Measurements from ENCODE around the gene EPHA3.

Gene EPHA3

DNA sequence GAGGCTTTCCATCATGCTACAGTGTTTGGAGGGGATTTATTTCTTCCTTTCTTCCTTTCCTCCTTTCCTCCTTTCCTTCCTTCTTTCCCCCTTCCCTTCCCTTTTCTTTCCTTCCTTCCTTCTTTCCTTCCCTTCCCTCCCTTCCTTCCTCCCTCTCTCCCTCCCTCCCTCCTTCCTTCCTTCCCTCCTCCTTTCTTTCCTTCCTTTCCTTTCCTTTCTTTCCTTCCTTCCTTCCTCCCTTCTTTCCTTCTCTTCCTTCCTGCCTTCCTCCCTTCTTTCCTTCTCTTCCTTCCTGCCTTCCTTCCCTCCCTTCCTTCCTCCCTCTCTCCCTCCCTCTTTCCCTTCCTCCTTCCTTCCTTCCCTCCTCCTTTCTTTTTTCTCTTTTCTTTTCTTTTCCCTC, 127.2 kb downstream of the EPHA3 start:
- DNase-seq: no peak

DNA sequence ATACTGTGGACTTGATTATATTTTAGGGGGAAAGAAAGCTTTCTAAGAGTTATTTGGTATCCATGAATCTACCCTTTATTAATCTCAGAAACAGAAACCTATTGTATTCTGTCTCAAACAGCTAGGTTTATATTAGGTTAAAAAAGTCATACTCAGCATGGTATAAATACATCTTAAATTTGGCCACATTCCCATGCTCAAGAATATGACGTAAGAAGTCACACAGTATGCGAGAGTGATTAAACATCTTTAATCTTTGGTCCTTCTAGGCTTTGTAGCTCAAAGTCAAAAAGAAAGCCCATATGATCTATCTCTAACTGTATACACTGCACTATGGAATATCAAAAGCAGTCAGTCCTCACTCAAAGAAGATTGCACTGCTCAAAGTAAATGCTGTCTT, 131.4 kb downstream of the EPHA3 start:
- no peak for DNase-seq

DNA sequence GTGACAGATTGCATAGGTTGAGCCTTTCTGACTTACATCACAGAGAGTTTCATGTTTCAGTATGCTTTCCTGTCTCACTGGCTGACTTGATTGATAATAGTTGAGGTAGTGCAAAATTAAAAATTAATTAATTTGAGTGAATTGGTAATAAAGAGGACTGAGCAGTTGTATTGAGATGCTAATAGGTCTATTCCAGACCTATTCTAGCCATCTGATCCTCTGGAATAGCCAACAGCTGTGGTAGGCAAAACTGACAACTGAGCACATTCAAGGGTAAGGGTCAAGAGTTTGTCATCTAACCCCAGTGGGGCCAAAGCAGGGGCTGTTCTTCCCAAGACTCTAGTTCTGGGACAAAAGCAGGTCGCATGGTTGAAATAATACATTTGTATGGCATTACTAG, 132.4 kb downstream of the EPHA3 start:
- no peak for DNase-seq

DNA sequence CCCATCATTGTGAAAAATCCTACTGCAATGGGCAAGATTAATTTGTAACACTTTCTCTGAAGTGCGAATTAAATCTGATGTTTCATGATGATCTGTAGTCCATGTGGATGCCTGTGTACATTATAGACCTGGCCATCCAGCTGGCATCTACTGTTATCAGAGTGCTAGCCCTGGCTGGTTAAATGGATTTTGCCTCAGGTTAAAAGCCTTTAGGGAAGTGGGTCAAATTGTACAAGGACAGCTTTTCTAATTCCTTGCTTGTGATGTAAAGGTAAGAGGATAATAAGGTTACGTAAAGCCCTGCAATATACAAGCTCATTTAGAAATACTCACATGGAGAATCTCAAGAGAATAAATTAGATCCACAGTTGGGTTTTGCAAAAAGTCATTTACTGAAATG, 138.2 kb downstream of the EPHA3 start:
- no peak for DNase-seq

DNA sequence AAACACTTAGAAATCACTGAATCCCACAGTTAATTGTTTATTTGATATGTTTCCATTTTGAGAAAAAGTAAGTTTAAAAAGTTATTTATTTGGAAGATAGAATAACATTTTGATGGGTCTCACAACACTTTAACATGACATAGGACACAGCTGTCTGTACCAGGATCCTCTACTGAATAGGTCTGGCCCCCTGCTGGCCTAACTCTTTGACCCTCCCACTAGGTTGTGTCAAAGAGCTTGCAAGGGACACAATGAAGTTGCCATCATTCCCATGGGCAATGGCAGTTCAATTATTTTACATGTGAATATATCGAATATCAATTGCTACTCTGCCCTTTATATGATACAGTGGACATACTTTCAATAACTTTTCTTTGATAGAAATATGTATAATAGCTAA, 138.9 kb downstream of the EPHA3 start:
- no peak for DNase-seq

DNA sequence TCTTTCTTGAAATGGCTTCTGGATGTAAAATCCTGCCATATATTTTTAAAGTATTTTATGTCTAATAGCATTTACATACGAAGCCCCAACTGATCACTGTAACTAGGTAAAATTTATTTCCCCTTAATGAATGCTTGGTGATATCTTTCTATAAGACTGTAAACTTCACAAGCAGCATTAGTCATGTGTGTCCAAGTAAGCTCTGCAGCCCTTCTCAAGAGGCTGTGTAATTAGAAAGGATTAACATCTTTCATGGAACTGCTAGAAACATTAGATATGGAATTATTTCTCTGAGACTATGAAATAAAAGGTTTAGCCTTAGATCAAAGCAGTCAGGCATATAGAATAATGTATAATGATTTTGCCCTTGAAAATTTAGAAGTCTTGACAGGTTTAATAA, 143.3 kb downstream of the EPHA3 start:
- DNase-seq: no peak

DNA sequence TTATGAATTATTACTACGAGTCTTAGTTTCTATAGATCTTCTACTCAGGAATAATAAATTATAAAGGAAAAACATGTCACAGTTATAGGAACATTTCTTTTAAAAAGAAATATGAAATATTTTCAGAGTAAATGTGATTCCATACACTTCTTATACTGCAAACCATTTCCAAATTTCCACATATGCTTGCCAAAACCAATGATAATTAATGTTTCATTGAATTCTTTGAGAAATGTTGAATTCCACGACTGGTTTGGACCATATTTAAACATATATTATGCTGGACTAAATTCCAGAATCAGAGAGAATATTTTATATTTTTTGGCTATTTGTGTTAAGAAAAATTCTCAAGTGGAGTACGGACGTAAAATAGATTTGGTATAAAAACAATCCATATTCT, 144.6 kb downstream of the EPHA3 start:
- DNase-seq: no peak

DNA sequence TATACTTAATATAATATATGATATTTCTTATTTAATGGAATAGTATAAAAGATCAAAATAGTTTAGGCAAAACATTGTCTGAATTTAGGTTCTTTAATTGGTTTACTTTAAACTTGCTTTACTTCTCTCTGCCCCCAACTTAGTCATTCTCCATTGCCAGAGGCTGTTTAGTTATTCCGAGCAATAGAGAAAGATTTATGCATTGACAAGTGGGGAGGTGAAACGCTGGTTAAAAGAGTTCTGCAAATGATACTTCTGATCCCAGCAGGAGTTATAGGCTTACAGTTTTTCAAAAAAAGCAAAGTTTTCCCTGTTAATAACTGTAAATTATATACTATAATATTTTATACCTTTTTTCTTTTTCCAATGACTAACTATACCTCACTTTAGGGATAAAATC, 145.4 kb downstream of the EPHA3 start:
- DNase-seq: no peak

DNA sequence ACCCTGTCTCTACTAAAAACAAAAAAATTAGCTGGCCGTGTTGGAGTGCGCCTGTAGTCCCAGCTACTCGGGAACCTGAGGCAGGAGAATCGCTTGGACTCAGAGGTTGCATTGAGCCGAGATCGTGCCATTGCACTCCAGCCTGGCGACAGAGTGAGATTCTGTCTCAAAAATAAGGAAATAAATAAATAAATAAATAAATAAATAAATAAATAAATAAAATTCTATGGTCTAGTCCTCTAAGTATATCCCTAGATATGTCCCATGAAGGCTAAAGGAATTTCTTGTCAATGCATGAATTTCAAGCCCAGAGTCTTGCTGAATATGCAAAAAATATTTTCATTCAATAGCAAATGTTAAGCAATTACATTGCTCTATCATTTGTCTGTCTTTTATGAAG, 149.0 kb downstream of the EPHA3 start:
- no peak for DNase-seq

DNA sequence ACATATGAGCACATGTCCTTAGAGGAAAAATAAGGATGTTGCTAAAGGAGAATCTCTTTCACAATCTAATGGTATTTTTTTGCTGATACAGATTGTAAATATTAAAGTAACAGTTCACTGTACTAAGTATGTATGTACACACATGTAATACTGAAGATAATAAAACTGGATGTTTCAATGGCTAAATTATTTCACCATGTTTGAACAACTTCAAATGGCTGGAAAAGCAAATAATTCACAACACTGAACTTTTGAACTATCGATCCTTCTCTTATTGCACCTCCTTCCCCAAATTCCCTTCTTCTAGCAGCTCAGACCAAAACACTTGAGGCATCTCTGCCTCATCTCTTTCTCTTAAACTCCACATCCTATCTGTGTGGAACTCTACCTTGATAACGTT, 149.5 kb downstream of the EPHA3 start:
- no peak for DNase-seq

DNA sequence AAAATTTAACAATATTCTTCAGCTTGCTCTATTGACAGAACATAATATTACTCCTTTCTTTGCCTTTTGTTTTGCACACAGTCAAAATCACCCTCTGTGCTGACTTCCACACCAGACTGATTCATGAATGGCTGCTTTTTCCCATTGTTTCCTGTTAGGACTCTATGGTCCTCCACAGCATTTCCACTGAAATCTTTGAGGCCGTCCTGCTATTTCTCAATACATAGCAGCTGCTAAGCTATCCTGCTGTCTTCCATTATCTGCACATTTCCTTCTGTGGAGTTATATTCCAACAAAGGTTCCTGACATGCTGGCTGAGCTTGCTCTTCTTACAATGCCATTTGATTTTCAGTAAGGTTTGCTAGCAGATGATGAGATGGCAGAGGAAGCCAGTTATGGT, 153.3 kb downstream of the EPHA3 start:
- DNase-seq: no peak

DNA sequence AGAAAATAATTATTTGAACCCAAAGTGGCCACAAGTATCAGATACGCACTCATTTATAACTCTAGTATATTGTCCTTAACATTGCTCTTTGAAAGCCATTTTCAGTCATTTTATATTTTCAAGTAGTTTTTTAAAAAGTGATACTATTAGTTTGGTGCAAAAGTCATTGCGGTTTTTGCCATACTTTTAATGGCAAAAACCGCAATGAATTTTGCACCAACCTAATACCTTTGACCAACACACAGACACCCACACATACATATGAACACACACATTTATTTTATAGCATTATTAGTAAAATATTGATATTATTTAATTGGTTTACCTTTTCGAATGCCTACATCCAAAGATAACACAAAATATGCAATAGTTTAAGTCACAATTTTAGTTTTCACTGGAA, 154.3 kb downstream of the EPHA3 start:
- DNase-seq: no peak

DNA sequence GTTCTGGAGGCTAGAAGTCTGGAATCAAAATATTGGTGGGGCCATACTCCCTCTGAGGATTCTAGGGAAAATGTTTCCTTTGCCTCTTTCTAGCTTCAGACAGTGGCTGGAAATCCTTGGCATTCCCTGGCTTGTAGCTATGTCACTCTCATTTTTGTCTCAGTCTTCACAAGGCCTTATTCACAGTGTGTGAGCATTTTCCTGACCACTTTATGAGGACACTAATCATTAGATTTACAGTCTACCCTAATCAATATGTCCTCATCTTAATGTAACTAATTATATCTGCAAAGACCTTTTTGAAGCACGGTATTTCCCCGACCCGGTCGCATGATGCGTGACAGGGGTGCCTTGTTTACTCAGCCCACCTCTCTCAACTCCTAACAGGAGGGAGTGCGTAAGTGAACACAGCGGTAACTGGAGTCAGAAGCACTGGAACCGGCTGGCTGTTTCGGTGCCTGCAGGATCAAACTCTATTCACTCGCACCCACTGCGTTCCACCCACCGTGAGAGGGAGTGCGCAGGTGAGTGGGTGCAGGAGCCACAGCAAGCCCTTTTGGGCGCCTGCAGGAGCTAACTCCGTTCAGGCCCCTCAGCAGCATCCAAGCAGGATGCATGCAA, 155.0 kb downstream of the EPHA3 start:
- no peak for DNase-seq

DNA sequence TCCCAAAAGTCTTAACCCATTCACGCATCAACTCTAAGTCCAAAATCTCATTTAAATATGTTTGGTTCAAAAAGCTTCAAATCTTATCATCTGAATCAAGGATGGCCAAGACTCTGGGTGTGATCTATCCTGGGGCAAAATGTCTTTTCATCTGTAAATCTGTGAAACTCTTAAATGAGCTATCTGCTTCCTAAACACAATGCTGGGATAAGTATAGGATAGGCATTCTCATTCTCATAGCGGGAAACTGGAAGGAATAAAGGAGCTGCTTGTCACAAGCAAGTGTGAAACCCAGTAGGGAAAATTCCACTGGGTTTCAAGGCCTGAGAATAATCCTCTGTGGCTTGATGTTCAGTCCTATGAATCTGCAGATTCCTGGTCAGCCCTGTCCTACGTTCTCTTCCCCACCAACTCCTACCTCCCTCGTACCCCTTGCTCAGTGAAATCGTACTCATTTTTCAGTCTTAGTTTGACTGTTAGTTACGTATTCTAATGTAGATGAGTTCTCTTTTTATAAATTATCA, 156.7 kb downstream of the EPHA3 start:
- no peak for DNase-seq

DNA sequence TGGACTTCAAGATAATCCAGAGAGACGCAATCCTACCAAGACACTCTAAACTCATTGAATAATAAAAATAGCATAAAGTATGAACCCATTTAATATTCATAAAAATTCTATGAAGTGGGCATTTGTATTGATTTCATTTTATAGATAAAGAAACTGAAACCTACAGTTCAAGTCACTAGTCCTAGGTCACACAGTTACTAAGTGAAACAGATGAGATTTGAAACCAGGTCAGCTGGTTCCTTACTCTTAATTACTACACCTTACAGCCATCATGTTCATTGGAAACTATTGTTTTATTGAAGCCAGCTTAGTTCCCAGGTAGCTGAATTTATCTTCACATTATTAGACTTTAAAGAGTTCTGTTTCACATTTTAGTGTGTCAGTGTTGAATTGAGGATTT, 158.7 kb downstream of the EPHA3 start:
- no peak for DNase-seq

DNA sequence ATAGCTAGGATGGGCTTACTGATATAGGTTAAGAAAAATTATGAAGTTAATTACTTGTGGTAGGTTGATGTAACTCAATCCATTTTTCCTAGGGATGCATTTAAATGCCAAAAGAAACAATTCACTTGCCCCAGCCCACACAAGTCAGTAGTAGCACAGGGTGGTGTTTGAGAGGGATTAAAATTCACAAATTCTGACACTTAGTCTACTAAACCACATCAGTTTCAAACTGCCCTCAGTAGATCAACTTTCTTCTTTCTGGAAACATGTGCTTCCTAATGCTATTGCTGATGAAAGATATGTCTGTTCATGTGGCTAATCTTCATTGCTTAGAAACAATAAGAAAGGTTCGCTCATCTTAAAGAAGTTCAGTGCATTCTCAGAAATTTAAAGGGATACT, 160.6 kb downstream of the EPHA3 start:
- DNase-seq: no peak

DNA sequence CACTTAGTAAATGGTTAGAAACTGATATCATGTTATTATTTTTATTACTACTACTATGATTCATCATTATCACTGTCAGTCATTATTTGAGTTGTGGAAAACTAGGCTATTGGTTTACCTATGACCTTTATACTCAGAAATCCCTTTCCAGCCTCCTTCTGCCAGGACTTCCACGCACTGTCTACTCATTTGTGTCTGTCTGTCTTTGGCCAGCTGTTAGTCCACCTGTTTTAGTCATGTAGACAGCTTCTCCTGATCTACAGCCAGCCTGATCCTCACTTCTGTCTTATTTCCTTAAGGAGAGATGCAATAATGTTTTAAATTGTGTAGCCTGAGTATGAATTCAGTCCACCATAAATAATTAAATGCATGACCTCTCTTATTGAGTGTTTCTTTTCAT, 162.8 kb downstream of the EPHA3 start:
- DNase-seq: no peak

DNA sequence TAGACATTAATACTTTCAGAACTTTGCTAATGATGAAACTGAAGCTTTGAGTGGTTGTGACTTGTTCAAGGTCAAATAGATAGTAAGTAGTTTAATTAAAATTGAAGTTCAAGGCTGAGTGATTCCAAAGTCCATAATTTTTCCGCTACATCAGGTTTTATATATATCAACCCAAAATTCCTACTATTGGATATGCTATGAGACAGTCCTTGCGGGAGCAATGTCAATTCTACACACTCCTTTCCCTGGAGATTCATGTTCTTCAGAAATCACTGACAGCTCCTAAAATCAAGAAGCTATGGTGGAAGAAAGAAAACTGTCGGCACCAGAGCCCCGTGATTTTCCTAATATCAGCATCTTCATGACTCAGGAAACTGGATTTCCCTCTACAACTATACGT, 167.6 kb downstream of the EPHA3 start:
- DNase-seq: no peak

DNA sequence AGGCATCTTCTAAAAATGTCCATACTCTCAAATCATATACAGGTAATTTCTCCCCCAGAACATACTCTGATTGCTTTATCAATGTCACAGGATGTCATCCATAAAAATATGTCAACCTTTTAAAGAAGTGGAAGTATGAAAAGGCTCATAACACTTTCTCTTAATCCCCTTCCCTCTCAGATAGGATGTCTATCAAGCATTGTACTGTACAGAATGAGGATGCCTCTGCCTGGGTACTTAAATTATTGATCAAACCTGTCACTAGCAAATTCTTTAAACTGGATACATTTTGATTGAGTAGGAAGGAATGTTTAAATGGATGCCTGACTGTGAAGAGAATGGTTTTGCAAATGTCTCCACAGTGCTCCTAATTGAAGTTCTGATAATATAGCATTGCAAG, 168.7 kb downstream of the EPHA3 start:
- DNase-seq: no peak

DNA sequence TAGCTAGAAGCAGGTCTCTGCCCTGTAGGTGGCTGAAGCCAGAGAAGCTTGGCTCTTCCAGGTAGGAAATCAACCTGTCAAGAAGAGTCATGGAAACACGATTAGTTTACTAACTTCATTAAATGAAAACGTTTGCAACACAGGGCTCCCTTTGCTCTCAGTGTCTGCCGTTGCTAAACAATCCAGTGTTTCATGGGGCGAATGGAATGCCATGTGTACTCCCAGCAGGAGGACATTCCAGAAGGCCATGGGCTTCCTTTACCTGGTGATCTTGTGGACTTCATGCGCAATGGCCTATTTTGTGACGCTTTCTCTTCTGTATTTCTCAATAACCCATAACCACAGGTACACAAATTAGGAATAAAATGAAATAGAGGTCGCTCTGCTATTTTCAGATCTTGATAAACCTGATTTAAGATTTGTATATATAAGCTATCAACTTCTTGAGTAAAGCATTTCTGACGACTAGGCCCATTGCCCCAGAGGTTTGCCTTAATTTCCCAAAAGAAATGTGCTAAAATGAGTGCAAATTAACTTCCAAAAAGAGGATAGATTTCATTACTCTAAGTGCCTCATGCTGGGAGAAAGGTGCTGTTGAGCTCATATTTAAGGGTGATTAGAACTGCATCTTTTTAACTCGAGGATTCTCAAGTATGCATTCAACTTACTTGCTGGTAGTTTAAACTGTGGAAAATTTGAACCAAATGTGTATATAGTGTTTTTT, 171.0 kb downstream of the EPHA3 start:
- no peak for DNase-seq

DNA sequence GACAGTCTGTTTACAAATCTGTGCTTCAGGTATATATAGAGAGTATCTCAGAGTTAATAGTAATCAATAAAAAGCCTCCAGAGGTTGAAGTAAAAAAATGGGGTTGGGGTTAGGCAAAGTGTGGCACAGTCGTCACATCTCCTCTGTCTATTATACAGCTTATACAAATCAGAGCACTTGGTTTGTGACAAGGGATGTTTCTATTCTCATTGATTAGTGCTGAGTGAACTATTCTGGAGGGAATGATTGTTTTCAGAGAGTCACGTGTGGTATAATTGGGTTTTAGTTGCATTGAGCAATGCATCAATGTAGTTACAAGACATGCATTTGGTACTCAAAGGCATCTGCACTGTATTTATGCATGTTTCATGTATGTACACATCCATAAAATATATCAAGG, 172.9 kb downstream of the EPHA3 start:
- no peak for DNase-seq

DNA sequence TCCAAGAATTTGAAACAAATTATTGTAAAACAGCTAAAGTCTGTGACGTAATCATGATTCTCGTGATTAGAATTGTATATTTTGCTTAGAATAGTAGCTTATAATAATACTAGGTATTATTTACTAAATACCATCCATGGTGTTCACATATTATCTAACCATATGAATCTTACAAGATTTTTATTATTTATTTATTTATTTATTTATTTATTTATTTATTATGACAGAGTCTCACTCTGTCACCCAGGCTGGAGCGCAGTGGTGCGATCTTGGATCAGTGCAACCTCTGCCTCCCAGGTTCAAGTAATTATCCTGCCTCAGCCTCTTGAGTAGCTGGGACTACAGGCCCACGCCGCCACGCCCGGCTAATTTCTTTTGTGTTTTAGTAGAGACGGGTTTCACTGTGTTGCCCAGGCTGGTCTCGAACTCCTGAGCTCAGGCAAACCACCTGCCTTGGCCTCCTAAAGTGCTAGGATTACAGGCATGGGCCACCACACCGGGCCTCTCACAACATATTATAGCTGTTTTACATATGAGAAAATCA, 173.5 kb downstream of the EPHA3 start:
- no peak for DNase-seq

DNA sequence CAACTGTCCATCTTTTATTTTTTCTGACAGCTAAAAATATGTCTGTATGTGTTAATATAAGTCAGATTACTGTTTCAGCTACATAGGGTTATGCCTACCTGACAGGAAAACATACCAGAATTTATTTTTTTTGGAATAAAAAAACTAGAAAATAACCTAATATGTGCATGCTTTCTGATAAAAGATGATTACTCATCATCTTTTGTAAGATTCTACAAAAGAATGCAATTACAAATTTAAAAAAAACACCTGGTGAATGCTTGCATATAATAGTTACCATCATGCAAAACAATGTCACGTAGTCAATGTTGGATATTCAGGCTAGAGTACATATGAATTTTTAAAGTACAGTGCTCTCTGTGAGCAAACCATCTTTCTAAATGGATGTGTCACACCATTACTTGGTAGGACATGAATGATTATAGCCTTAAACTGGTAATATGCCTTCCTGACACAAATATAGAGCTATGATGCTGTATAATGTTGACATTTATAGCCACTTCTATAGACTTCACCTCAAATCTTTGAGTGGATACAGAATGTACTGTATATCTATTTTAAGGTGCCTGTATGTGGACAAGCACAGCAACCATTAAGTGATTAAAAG, 180.6 kb downstream of the EPHA3 start:
- no peak for DNase-seq

DNA sequence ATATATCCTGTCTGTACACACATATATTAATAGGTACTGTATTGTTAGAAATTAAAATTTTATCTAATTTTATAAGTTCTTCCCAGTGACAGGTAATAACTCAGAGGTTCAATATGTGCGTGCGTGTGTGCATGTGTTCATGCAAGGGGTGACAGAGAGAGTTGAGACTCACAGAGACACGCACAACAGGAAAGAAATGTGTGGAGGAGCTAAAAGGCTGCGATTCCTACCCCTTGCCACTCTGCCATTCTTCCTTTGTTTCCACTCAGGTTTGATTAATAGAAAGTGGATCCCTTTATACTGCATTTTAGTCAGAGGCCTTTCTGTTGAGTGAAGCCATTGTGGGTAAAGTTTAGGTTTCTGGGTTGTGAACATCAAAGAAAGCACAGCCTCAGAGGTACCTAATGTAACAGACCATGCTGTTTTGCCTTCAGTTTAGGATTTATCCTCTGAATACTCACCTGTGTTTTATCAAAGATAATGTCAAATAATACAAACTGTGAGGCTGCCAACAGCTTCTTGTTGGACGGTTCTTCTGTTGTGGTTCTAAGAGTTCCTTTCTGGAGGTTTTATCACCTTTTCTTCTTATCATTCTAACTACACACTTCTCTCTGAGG, 182.3 kb downstream of the EPHA3 start:
- DNase-seq: no peak

All from DMS153 (cell line).